Liver (tissue), 9 donors: ENCODE measurements around the gene ADK. TPM values are rescaled to one million over a fixed set of nuclear protein-coding genes. Genes with fewer than 3 reads are reported as not detected.

Experiments used
- DNase-seq: peaks from one replicate; pipeline ENCODE4 v3.0.0-alpha.2; 2017; ENCODE audit warnings: low spot score
- H3K27ac ChIP-seq, 2 donors: one replicate each; pipeline ENCODE4 v1.7.0; 2013; ENCODE audit warnings: inconsistent platforms in 2 of 2, low read length in 2 of 2, control low read depth in 1 of 2, low read depth in 1 of 2, mild to moderate bottlenecking in 1 of 2
- H3K27me3 ChIP-seq, 4 donors: one replicate each; pipeline versions ENCODE4 v1.6.1 to v1.7.0; 2013; ENCODE audit warnings: low read length in 3 of 4, inconsistent platforms in 1 of 4, mild to moderate bottlenecking in 1 of 4, moderate library complexity in 1 of 4; ENCODE audit not compliant: control insufficient read depth in 4 of 4, insufficient read depth in 4 of 4
- H3K36me3 ChIP-seq, 4 donors: one replicate each; pipeline versions ENCODE4 v1.6.1 to v1.7.0; 2013; ENCODE audit warnings: low read length in 3 of 4, mild to moderate bottlenecking in 3 of 4, low read depth in 1 of 4, moderate library complexity in 1 of 4; ENCODE audit not compliant: control insufficient read depth in 4 of 4, insufficient read depth in 3 of 4
- H3K4me1 ChIP-seq, 4 donors: one replicate each; pipeline versions ENCODE4 v1.6.1 to v1.7.0; 2013; ENCODE audit warnings: low read length in 3 of 4, mild to moderate bottlenecking in 3 of 4, moderate library complexity in 1 of 4; ENCODE audit not compliant: control insufficient read depth in 4 of 4, insufficient read depth in 4 of 4
- H3K4me3 ChIP-seq, 3 donors: one replicate each; pipeline versions ENCODE4 v1.6.1 to v1.7.0; 2013; ENCODE audit warnings: low read length in 3 of 3, control low read depth in 1 of 3, low read depth in 1 of 3, mild to moderate bottlenecking in 1 of 3
- H3K9ac ChIP-seq, 2 donors: one replicate each; pipeline ENCODE4 v1.7.0; 2013; ENCODE audit warnings: low read length in 2 of 2, mild to moderate bottlenecking in 2 of 2, moderate library complexity in 2 of 2, control low read depth in 1 of 2, low read depth in 1 of 2
- H3K9me3 ChIP-seq, 4 donors: one replicate each; pipeline versions ENCODE4 v1.6.1 to v1.7.0; 2013; ENCODE audit warnings: low read length in 3 of 4; ENCODE audit not compliant: control insufficient read depth in 4 of 4
- CTCF ChIP-seq: fragments of 150-350 bp; IDR thresholded peaks from 2 replicates; pipeline ENCODE4 v1.5.1; 2017; ENCODE audit warnings: improper control_type of control experiment, low read depth, low read length; ENCODE audit not compliant: missing input control
- EGR1 ChIP-seq, 2 donors: IDR thresholded peaks; 2 replicates each; pipeline ENCODE4 v1.6.1; 2016 to 2018; ENCODE audit warnings: antibody characterized with exemption in 2 of 2, low read depth in 2 of 2
- FOXA2 ChIP-seq: IDR thresholded peaks from 2 replicates; pipeline ENCODE4 v1.6.1; 2016; ENCODE audit warnings: antibody characterized with exemption
- GABPA ChIP-seq, 2 donors: IDR thresholded peaks in 1 of 2; conservative IDR thresholded peaks in 1 of 2; 2 replicates each; pipeline ENCODE4 v1.6.1; 2016; ENCODE audit warnings: antibody characterized with exemption in 2 of 2, mild to moderate bottlenecking in 1 of 2, moderate library complexity in 1 of 2
- JUND ChIP-seq, 2 donors: IDR thresholded peaks; 2 replicates each; pipeline ENCODE4 v1.6.1; 2016; ENCODE audit warnings: antibody characterized with exemption in 2 of 2
- NR2F2 ChIP-seq: IDR thresholded peaks from 2 replicates; pipeline ENCODE4 v1.6.1; 2016; ENCODE audit warnings: antibody characterized with exemption
- TAF1 ChIP-seq: conservative IDR thresholded peaks from 2 replicates; pipeline ENCODE4 v1.6.1; 2016; ENCODE audit warnings: antibody characterized with exemption, mild to moderate bottlenecking
- YY1 ChIP-seq: IDR thresholded peaks from 2 replicates; pipeline ENCODE4 v1.6.1; 2016; ENCODE audit warnings: antibody characterized with exemption, mild to moderate bottlenecking
- ZBTB33 ChIP-seq: IDR thresholded peaks from 2 replicates; pipeline ENCODE4 v1.6.1; 2016; ENCODE audit warnings: antibody characterized with exemption
- WGBS: extraction: QIAGEN DNeasy Blood & Tissue Kit; methylation state at CpG from one replicate; pipeline ENCODE4 v1.1.7; 2013; 5-methylcytosine and 5-hydroxymethylcytosine counted together
- polyA plus RNA-seq, 2 donors: library from polyadenylated mRNA; stranded (reverse) in 1 of 2; unstranded in 1 of 2; fragments of 200-250 nt in 1 of 2; fragments of >200 nt in 1 of 2; fragmentation: Nextera tagmentation in 1 of 2; extraction: Ambion mirVana in 1 of 2; gene quantifications; one replicate each; pipeline versions ENCODE4 v1.2.1 to v1.2.3, GENCODE V29; 2013 to 2015
- total RNA-seq, 2 donors: library from RNA; depleted of rRNA; stranded (reverse); fragments of >200 nt; gene quantifications; one replicate each; pipeline ENCODE4 v1.2.3, GENCODE V29; 2014
- donor health status: healthy.
- donor health status: healthy.
- donor health status: healthy.
- donor health status: healthy.
- donor health status: healthy.

ADK gene
- total and polyA plus RNA-seq, 4 donors, result 18.0 to 110 (median 65.5) TPM

- TF ChIP-seq CTCF (no peak), EGR1 (IDR thresholded peaks at IDR 0.05; ENCODE audit: low read depth in 2 of 2) (no peak)
- H3K36me3 ChIP-seq, result no peaks in the 10 kb centered on the region
- no peaks in the 10 kb centered on the region for H3K9me3 ChIP-seq
- no peak overlapping the region for H3K27ac ChIP-seq
- WGBS, result 57% methylated on average over 1 of the region's 1 CpG
- H3K27me3 ChIP-seq, result no peaks in the 10 kb centered on the region
- H3K9ac ChIP-seq, result no peak overlapping the region
- H3K4me3 ChIP-seq, result no peak overlapping the region
- no peak for DNase-seq
- H3K4me1 ChIP-seq, result peaks cover 0 to 2% (median 0%) of the 10 kb centered on the region in 4 donors
Observed at GRCh38 chr10:74432841-74433594, 282.0 kb downstream of the ADK start.

GRCh38 chr10:74433595-74433956 lies 282.6 kb downstream of the ADK start:
- Histone ChIP-seq H3K4me3 (no peak overlapping the region), H3K27ac (no peak overlapping the region), H3K36me3 (no peaks in the 10 kb centered on the region), H3K9me3 (no peaks in the 10 kb centered on the region), H3K9ac (no peak overlapping the region), H3K27me3 (no peaks in the 10 kb centered on the region), H3K4me1 (peaks cover 0 to 2% (median 0%) of the 10 kb centered on the region in 4 donors)
- TF ChIP-seq YY1 (no peak), EGR1 (IDR thresholded peaks at IDR 0.05; ENCODE audit: low read depth in 2 of 2) (no peak), FOXA2 (no peak), ZBTB33 (no peak), GABPA (IDR thresholded peaks at IDR 0.05 in 1 of 2, conservative IDR thresholded peaks at IDR 0.05 in 1 of 2) (no peak)
- no peak for DNase-seq
- WGBS, result 84% methylated on average over 1 of the region's 1 CpG

GRCh38 chr10:74433993-74434392 lies 283.0 kb downstream of the ADK start:
- Histone ChIP-seq H3K27ac (no peak overlapping the region), H3K4me1 (peaks cover 0 to 2% (median 0%) of the 10 kb centered on the region in 4 donors), H3K4me3 (no peak overlapping the region), H3K27me3 (no peaks in the 10 kb centered on the region), H3K9ac (no peak overlapping the region), H3K9me3 (no peaks in the 10 kb centered on the region), H3K36me3 (no peaks in the 10 kb centered on the region)
- TF ChIP-seq YY1 (no peak), TAF1 (no peak), NR2F2 (no peak), FOXA2 (no peak), JUND (IDR thresholded peaks at IDR 0.05) (no peak)
- WGBS, result 89% methylated on average over 1 of the region's 1 CpG
- no peak for DNase-seq
